Lower leg skin (tissue), 4 donors: ENCODE data around the gene UBE2E2. TPM values are rescaled to one million over a fixed set of nuclear protein-coding genes. Genes with fewer than 3 reads are reported as not detected.
A peak's percentile ranks its signal among the peaks of the same experiment; 100 is the strongest.

ENCODE experiments used
- DNase-seq, 2 donors: peaks; one replicate each; pipeline ENCODE4 v3.0.0-alpha.2; 2019; ENCODE audit warnings: low spot score in 2 of 2
- H3K4me3 ChIP-seq: fragments of 200-600 bp; sonication (generic); 2 replicates; pipeline ENCODE4 v1.5.1; 2017; ENCODE audit warnings: mild to moderate bottlenecking, low read depth; ENCODE audit not compliant: poor library complexity, severe bottlenecking
- POLR2A ChIP-seq, 2 donors: fragments of 450-650 bp; IDR thresholded peaks; one replicate each; pipeline ENCODE4 v1.6.1; 2016 to 2017; ENCODE audit warnings: antibody characterized with exemption in 2 of 2, mild to moderate bottlenecking in 1 of 2, moderate library complexity in 1 of 2
- WGBS, 2 donors: methylation state at CpG; one replicate each; pipeline ENCODE4 v1.1.5; 2018; 5-methylcytosine and 5-hydroxymethylcytosine counted together
- intact Hi-C: fragments of 100-400 bp; cut with DNase I; formaldehyde crosslinking; loops from one replicate; pipeline ENCODE4 v1.15.0; 2023; ENCODE audit warnings: low total_unique reads
- total RNA-seq, 4 donors: library from RNA; depleted of rRNA; stranded (reverse); fragments of >200 nt; gene quantifications; one replicate each; pipeline ENCODE4 v1.1.0, GENCODE V29; 2016
- TF ChIP-seq, protein P1 (sequence below), 3 donors: fragments of 450-650 bp; IDR thresholded peaks; one replicate each; pipeline ENCODE4 v1.5.1; 2016; ENCODE audit warnings: antibody characterized with exemption in 3 of 3, mild to moderate bottlenecking in 3 of 3, moderate library complexity in 2 of 3

The UBE2E2 gene
- total RNA-seq, 4 donors from 2014 or later = 20.0 to 54.7 (median 33.3) TPM

DNA sequence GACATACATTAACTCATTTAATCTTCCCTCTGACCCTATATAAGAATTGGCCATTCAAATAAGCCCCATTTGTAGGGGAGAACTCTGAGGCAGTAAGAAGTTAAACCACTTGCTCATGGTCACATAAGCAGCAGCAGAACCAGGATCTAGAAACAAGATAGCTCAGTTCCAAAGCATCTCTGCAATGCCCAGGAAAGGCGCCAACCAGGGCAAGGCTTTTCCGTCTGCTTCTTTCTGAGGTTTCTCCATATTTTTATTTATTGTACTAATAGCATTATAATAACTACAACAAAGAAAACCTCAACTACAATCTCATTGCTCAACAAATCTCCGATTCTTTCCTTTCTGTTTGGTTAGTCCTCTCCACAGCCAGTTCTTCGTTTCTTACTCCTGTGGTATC lies 4.3 kb upstream of the UBE2E2 start:
- 50 to 64% methylated on average over 4 of the region's 4 CpGs for WGBS, 2 donors
- intact Hi-C loops = no loop called here
- H3K4me3 ChIP-seq = no peak overlapping the region
- TF ChIP-seq, protein P1, sequence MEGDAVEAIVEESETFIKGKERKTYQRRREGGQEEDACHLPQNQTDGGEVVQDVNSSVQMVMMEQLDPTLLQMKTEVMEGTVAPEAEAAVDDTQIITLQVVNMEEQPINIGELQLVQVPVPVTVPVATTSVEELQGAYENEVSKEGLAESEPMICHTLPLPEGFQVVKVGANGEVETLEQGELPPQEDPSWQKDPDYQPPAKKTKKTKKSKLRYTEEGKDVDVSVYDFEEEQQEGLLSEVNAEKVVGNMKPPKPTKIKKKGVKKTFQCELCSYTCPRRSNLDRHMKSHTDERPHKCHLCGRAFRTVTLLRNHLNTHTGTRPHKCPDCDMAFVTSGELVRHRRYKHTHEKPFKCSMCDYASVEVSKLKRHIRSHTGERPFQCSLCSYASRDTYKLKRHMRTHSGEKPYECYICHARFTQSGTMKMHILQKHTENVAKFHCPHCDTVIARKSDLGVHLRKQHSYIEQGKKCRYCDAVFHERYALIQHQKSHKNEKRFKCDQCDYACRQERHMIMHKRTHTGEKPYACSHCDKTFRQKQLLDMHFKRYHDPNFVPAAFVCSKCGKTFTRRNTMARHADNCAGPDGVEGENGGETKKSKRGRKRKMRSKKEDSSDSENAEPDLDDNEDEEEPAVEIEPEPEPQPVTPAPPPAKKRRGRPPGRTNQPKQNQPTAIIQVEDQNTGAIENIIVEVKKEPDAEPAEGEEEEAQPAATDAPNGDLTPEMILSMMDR (IDR thresholded peaks at IDR 0.05) = no peak
- no peak for TF ChIP-seq POLR2A (IDR thresholded peaks at IDR 0.05)
- no peak for DNase-seq

DNA sequence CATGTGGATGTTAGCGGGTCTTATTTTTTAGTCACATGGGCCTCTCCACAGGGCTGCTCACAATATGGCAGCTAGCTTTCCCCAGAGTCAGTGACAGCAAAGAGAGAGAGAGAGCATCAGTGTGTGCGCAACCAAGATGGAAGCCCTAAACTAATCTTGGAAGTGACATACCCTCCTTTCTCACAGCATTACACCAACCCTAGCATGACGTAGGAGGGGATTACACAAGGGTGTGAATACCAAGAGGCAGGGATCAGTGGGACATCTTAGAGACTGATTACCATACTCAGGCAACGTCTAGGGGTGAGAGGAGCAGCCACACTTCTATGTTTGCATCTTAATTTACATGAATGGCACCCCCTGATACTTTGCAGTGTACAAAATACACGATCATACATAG lies 3.5 kb upstream of the UBE2E2 start:
- WGBS, 2 donors = 79 to 87% methylated on average over 5 of the region's 5 CpGs
- TF ChIP-seq, protein P1 (IDR thresholded peaks at IDR 0.05) = no peak
- TF ChIP-seq POLR2A (IDR thresholded peaks at IDR 0.05) = no peak
- H3K4me3 ChIP-seq = no peak overlapping the region
- no peak for DNase-seq
- intact Hi-C loops = no loop called here

DNA sequence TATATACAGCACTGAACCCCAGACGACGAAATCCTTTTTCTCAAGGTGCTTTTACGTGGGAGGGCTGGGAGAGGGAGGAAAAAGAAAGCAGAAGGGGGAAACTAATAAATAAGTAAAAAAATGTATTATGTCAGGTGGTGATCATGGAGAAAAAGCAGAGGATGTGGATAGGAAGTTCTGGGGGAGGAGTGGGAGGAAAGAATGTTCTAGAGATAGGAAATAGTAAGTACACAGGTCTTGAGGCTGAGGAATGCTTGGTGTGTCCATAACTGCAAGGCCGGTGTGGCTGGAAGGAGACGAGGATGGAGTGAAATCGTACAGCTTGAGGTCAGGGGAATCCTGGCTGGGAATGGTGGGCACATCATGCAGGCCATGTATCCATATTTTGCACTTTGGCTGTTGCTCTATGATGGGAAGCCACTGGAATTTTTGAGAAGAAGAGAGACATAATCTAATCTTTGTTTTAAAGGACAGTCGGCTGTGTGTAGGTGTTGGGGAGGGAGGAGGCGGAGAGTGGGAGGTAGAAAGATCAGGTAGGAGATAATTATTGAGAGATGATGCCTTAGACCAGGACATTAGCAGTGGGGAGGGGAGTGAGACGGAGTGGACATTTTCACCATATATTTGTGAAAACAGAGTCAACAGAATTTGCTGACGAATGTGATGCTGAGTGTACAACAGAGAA lies 1.8 kb upstream of the UBE2E2 start:
- no peak overlapping the region for H3K4me3 ChIP-seq
- no peak for DNase-seq
- no peak for TF ChIP-seq POLR2A (IDR thresholded peaks at IDR 0.05)
- TF ChIP-seq, protein P1 (IDR thresholded peaks at IDR 0.05) = no peak
- intact Hi-C loops = no loop called here
- 83 to 84% methylated on average over 10 of the region's 10 CpGs for WGBS, 2 donors

DNA sequence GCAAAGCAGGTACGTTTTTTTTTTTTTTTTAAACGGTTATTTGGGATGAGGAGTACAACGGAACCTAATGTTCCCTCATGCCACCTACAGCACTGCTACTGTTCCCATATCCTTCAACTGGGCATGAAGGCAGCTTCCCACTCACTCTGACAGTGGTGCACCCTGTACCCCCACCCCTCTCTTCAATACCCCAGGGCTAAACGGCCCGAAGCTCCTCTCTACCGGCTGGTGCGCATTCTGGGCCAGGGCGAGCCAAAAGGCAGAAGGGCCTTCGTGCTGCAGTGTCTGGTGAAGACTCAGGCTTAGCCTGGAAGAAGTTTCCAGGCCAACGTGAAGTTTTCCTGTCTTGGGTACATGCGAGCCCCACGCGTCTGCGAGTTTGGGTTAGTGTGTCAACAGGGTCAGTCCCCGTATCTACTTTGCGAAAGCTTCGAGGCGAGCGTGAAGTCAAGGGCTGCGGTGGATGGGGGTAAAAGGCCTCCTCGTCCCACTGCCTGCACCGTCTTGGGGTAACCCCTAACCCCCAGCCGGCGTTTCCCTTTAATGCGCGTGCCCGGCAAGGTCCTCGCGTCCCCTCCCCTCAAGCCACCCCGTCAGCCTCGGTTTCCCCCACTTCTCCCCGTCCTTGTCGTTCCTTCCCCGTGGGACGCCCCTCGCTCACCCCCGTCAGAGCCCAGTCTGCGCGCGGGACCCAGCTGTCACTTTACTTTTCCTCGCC lies 765 bp upstream of the UBE2E2 start:
- DNase-seq = peak; percentile 32 to 91

DNA sequence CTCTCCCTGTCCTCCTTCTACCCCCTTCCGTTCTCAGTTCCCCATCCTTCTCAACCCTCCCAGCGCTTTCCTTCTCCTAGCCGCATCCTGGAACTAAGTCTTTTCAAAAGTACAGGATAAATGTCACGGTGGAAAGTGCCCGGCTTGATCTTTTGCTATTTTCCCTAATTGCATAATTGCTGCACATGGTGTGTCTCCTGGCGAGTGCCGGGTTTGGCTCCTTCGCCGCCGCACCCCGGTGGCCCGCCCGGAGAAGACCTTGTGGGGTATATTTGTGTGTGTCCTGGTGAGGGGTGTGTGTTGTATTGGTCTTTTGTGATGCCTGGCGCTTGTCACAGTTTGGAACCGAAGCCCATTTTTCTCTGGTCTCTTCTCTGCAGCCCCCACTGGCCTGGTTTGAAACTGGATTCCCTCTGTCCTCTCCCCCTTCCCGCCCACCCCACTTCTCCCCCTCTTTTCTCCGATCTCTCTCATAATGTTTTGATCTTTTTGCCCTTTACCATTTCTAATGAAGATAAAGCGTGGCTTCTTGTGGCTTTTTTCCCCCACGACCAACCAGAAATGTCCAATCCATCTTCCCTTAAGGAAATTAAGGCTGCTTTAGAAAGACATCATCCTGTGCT lies 692 bp downstream of the UBE2E2 start:
- 1 to 2% methylated on average over 19 of the region's 19 CpGs for WGBS, 2 donors
- TF ChIP-seq, protein P1 (IDR thresholded peaks at IDR 0.05) = no peak
- no peak for TF ChIP-seq POLR2A (IDR thresholded peaks at IDR 0.05)
- intact Hi-C loops = no loop called here
- peak; percentile 30 to 85 for DNase-seq
- H3K4me3 ChIP-seq = peak overlapping the region; percentile 75

More for the DNA sequence above, 765 bp upstream of the UBE2E2 start:
- H3K4me3 ChIP-seq = peak overlapping the region; percentile 75
- TF ChIP-seq, protein P1 (IDR thresholded peaks at IDR 0.05) = no peak
- TF ChIP-seq POLR2A (IDR thresholded peaks at IDR 0.05) = no peak
- intact Hi-C loops = no loop called here
- 6 to 9% methylated on average over 38 to 41 of the region's 41 CpGs for WGBS, 2 donors
